GM12873 (cell line): ENCODE measurements around the gene HECTD2.

ENCODE experiments used
- TF ChIP-seq, protein P1 (sequence below): IDR thresholded peaks from 2 replicates; pipeline ENCODE4 v1.5.1; 2012; ENCODE audit warnings: low read depth, mild to moderate bottlenecking, moderate library complexity, low read length, control low read depth; ENCODE audit not compliant: insufficient read depth; ENCODE audit errors: missing control alignments

The HECTD2 gene

GRCh38 chr10:91444211-91445182 is 34.4 kb downstream of the HECTD2 start:
- TF ChIP-seq, protein P1, sequence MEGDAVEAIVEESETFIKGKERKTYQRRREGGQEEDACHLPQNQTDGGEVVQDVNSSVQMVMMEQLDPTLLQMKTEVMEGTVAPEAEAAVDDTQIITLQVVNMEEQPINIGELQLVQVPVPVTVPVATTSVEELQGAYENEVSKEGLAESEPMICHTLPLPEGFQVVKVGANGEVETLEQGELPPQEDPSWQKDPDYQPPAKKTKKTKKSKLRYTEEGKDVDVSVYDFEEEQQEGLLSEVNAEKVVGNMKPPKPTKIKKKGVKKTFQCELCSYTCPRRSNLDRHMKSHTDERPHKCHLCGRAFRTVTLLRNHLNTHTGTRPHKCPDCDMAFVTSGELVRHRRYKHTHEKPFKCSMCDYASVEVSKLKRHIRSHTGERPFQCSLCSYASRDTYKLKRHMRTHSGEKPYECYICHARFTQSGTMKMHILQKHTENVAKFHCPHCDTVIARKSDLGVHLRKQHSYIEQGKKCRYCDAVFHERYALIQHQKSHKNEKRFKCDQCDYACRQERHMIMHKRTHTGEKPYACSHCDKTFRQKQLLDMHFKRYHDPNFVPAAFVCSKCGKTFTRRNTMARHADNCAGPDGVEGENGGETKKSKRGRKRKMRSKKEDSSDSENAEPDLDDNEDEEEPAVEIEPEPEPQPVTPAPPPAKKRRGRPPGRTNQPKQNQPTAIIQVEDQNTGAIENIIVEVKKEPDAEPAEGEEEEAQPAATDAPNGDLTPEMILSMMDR, result no peak

- TF ChIP-seq, protein P1, result no peak
Measured at GRCh38 chr10:91452063-91452462, 41.9 kb downstream of the HECTD2 start.

DNA sequence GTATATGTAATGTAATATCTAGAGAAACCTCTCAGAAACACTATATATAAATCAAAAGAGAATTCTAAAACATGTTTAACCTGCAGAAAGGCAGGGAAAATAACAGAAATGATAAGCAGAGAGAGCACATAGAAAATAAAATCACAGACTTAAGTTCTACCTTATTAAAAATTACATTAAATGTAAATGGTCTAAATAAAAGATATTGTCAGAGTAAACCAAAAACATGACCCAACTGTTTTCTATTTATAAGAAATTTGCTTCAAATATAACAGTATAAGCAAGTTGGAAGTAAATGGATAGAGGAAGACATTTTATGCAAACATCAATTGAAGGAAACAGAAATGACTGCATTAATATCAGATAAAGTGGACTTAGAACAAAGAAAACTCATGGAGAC is 43.4 kb downstream of the HECTD2 start:
- TF ChIP-seq, protein P1, result no peak

GRCh38 chr10:91460681-91461080 is 50.5 kb downstream of the HECTD2 start:
- TF ChIP-seq, protein P1, result no peak

DNA sequence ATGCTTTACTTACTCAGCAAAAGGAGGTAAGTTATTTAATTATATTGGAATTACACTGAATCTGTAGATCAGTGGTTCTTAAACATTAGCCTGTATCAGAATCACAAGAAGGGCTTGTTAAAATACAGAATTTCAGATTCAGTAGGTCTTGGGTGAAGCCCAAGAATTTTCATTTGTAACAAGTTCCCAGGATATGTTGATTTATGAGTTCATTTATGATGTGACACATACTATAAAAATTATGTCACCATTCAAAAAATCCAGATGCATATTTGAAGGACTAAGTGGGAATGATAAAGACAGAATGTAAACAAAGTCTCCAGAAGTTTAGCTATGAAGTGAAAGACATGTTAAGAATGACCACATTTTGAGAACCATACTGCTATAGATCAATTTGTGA is 52.3 kb downstream of the HECTD2 start:
- TF ChIP-seq, protein P1, result no peak

- TF ChIP-seq, protein P1, result no peak
Measured at GRCh38 chr10:91464500-91464899, 54.4 kb downstream of the HECTD2 start.

DNA sequence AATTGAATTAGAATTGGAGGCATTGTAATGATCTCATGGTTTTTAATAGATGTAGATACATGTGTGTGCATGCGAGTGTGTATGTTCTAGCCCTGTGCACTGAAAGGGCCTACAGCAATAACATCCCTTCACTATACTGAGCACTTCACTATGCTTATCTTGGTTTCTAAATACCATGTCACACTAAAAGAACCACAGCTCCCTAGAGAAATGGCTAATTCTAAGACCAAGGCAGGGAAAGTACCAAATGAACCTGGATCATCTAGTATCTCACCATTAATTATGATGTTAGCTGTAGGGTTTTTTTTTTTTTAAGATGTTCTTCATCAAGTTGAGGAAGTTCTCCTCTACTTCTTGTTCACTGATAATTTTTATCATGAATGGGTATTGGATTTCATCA is 55.1 kb downstream of the HECTD2 start:
- TF ChIP-seq, protein P1, result no peak
